HepG2 (cell line): ENCODE data around the gene FBN2. TPM values are rescaled to one million over a fixed set of nuclear protein-coding genes. Genes with fewer than 3 reads are reported as not detected.

Experiments used
- ATAC-seq: fragments of 200-7000 bp; cut with Tn5 transposase; 3 replicates; pipeline ENCODE4 v1.9.1; 2020; ENCODE audit warnings: mild to moderate bottlenecking, moderate library complexity
- Bru-seq: library from RNA; stranded (reverse); fragments of 400-500 nt; gene quantifications from one replicate; lab custom pipeline; 2021; lab: Mats Ljungman, UMichigan
- BruChase-seq, 2 experiments: library from RNA; stranded (reverse); fragments of 400-500 nt; gene quantifications; one replicate each; lab custom pipeline; 2021; lab: Mats Ljungman, UMichigan
- BruUV-seq: library from RNA; stranded (reverse); fragments of 400-500 nt; replicated peaks from 2 replicates; lab custom pipeline; 2021; lab: Mats Ljungman, UMichigan
- CTCF ChIA-PET: fragments of 300-600 bp; formaldehyde crosslinking; extraction: SDS; loops from one replicate; lab custom pipeline; 2021; ENCODE audit warnings: low total read pairs, inconsistent platforms, low intra/inter-chr PET ratio; lab: Yijun Ruan, JAX
- POLR2A ChIA-PET: fragments of 350-600 bp; sonication (Branson Sonifier 250); formaldehyde crosslinking; loops from one replicate; lab custom pipeline; 2020; ENCODE audit warnings: antibody characterized with exemption, inconsistent platforms; lab: Yijun Ruan, JAX
- DNase-seq: peaks from one replicate; pipeline ENCODE4 v3.0.0-alpha.2; 2015; ENCODE audit warnings: low spot score
- FAIRE-seq: peaks from 3 replicates; lab custom pipeline; 2011; peaks lifted over from hg19 to GRCh38; lab: Jason Lieb, UNC
- H2AFZ ChIP-seq: one replicate; pipeline ENCODE4 v1.6.1; 2011; ENCODE audit warnings: low read length, inconsistent platforms
- H3K27ac ChIP-seq: fragments of 300-600 bp; 3 replicates; pipeline ENCODE4 v1.8.0; 2011; ENCODE audit warnings: mixed run types, mild to moderate bottlenecking, mixed read lengths, low read length, inconsistent platforms; ENCODE audit not compliant: insufficient read depth; ENCODE audit errors: extremely low read length
- H3K27me3 ChIP-seq, 2 experiments: fragments of 200-600 bp in 1 of 2; 2 replicates in 1 of 2; 3 replicates in 1 of 2; pipeline versions ENCODE4 v1.6.0 to v1.8.0; 2011; ENCODE audit warnings: low read length in 2 of 2, mild to moderate bottlenecking in 2 of 2, moderate library complexity in 2 of 2, inconsistent platforms in 1 of 2; ENCODE audit not compliant: insufficient read depth in 2 of 2, control insufficient read depth in 1 of 2
- H3K36me3 ChIP-seq, 2 experiments: fragments of 200-600 bp in 1 of 2; replicated peaks in 1 of 2; 2 replicates in 1 of 2; 3 replicates in 1 of 2; pipeline versions ENCODE4 v1.5.1 to v1.8.0; 2011; ENCODE audit warnings: low read length in 2 of 2, inconsistent platforms in 1 of 2; ENCODE audit not compliant: insufficient read depth in 2 of 2, control insufficient read depth in 1 of 2
- H3K4me1 ChIP-seq: 2 replicates; pipeline ENCODE4 v1.5.1; 2012; ENCODE audit warnings: low read length, inconsistent platforms; ENCODE audit not compliant: insufficient read depth
- H3K4me2 ChIP-seq: 2 replicates; pipeline ENCODE4 v1.6.0; 2011; ENCODE audit warnings: low read depth, low read length, inconsistent platforms
- H3K4me3 ChIP-seq, 3 experiments: fragments of 200-600 bp in 1 of 3; sonication (generic), shearing (Covaris generic) in 1 of 3; replicated peaks in 1 of 3; 2 replicates each; pipeline ENCODE4 v1.5.1; 2011 to 2016; ENCODE audit warnings: low read length in 3 of 3, inconsistent platforms in 2 of 3, low read depth in 2 of 3, mild to moderate bottlenecking in 2 of 3, control low read depth in 1 of 3, mixed read lengths in 1 of 3; ENCODE audit not compliant: insufficient read depth in 1 of 3
- H3K79me2 ChIP-seq: one replicate; pipeline ENCODE4 v1.6.1; 2011; ENCODE audit warnings: low read length, inconsistent platforms; ENCODE audit not compliant: insufficient read depth
- H3K9ac ChIP-seq: 2 replicates; pipeline ENCODE4 v1.6.0; 2011; ENCODE audit warnings: mild to moderate bottlenecking, low read depth, low read length, inconsistent platforms; ENCODE audit not compliant: insufficient read depth
- H3K9me3 ChIP-seq: 2 replicates; pipeline ENCODE4 v1.5.1; 2012; ENCODE audit warnings: mild to moderate bottlenecking, low read length
- H4K20me1 ChIP-seq: 2 replicates; pipeline ENCODE4 v1.6.0; 2011; ENCODE audit warnings: inconsistent platforms, mild to moderate bottlenecking, low read length, moderate library complexity; ENCODE audit not compliant: insufficient read depth
- BATF2 ChIP-seq: sonication (generic); formaldehyde crosslinking; IDR thresholded peaks from 2 replicates; pipeline ENCODE4 v1.8.0; 2022; ENCODE audit warnings: mild to moderate bottlenecking, missing genetic modification reagents, moderate library complexity
- HCFC1 ChIP-seq: fragments of 150-350 bp; IDR thresholded peaks from 2 replicates; pipeline ENCODE4 v1.6.1; 2014; ENCODE audit warnings: low read depth, low read length
- MAFG ChIP-seq: sonication (generic); formaldehyde crosslinking; IDR thresholded peaks from 2 replicates; pipeline ENCODE4 v1.5.1; 2020; ENCODE audit warnings: mild to moderate bottlenecking, missing genetic modification reagents
- MED8 ChIP-seq: sonication (generic); formaldehyde crosslinking; IDR thresholded peaks from 2 replicates; pipeline ENCODE4 v1.8.1; 2023; ENCODE audit warnings: mild to moderate bottlenecking, missing genetic modification reagents; ENCODE audit not compliant: insufficient replicate concordance
- PRMT3 ChIP-seq: sonication (generic); formaldehyde crosslinking; IDR thresholded peaks from 2 replicates; pipeline ENCODE4 v1.8.1; 2022; ENCODE audit warnings: low read depth, mild to moderate bottlenecking, moderate library complexity, missing genetic modification reagents, borderline replicate concordance
- RORA ChIP-seq: sonication (generic); formaldehyde crosslinking; IDR thresholded peaks from 2 replicates; pipeline ENCODE4 v1.5.0; 2020; ENCODE audit warnings: mild to moderate bottlenecking, missing genetic modification reagents, moderate library complexity
- SPEN ChIP-seq: sonication (generic); formaldehyde crosslinking; IDR thresholded peaks from 2 replicates; pipeline ENCODE4 v1.5.1; 2020; ENCODE audit warnings: low read depth, mild to moderate bottlenecking, missing genetic modification reagents
- SRSF9 ChIP-seq: fragments of 200-400 bp; formaldehyde crosslinking; IDR thresholded peaks from 2 replicates; pipeline ENCODE4 v1.6.1; 2018; ENCODE audit warnings: borderline replicate concordance, mild to moderate bottlenecking, low read depth, low read length; ENCODE audit not compliant: insufficient read depth, poor library complexity, severe bottlenecking
- TGIF2 ChIP-seq: IDR thresholded peaks from 2 replicates; pipeline ENCODE4 v1.6.1; 2016; ENCODE audit warnings: control low read depth, missing compliant biosample characterization
- ZBTB44 ChIP-seq: sonication (generic); formaldehyde crosslinking; IDR thresholded peaks from 2 replicates; pipeline ENCODE4 v1.4.0; 2020; ENCODE audit warnings: missing genetic modification reagents
- ZNF263 ChIP-seq: sonication (generic); formaldehyde crosslinking; IDR thresholded peaks from 2 replicates; pipeline ENCODE4 v1.4.0; 2020; ENCODE audit warnings: missing genetic modification reagents
- ZNF557 ChIP-seq: sonication (generic); formaldehyde crosslinking; IDR thresholded peaks from 2 replicates; pipeline ENCODE4 v1.4.0; 2020; ENCODE audit warnings: missing genetic modification reagents
- ZNF772 ChIP-seq: sonication (generic); formaldehyde crosslinking; IDR thresholded peaks from 2 replicates; pipeline ENCODE4 v1.5.0; 2020; ENCODE audit warnings: mild to moderate bottlenecking, missing genetic modification reagents
- WGBS: methylation state at CpG from one replicate; pipeline ENCODE4 v1.1.6; 2017; ENCODE audit warnings: low lambda C conversion rate; 5-methylcytosine and 5-hydroxymethylcytosine counted together
- in situ Hi-C: cut with HindIII; loops from 2 replicates; pipeline ENCODE4 v1.10.0; 2017; ENCODE audit warnings: low pct_unique_long_range_greater_than_20kb; ENCODE audit not compliant: extremely low pct_ligation_motif_present
- intact Hi-C: fragments of 100-400 bp; cut with micrococcal nuclease; formaldehyde crosslinking; loops from one replicate; pipeline ENCODE4 v1.10.0; 2022; ENCODE audit not compliant: unreplicated experiment
- long read RNA-seq, 2 experiments: library from RNA in 1 of 2; library from polyadenylated mRNA in 1 of 2; stranded (forward) in 1 of 2; unstranded in 1 of 2; transcript quantifications; one replicate each; pipeline ENCODE4 v2.0.0, GENCODE V29; 2019 to 2022
- polyA minus RNA-seq, 3 experiments: library from RNA; depleted of rRNA, polyadenylated mRNA; stranded (reverse); fragments of >200 nt; gene quantifications; 2 replicates each; pipeline ENCODE4 v1.2.3, GENCODE V29; 2011; ENCODE audit warnings: low replicate concordance in 1 of 3
- polyA plus RNA-seq, 8 experiments: library from polyadenylated mRNA; depleted of rRNA in 3 of 8; stranded (reverse) in 7 of 8; unstranded in 1 of 8; fragments of >200 nt; fragmentation: Illumina TruSeq in 4 of 8; extraction: Trizol in 4 of 8; gene quantifications; 2 replicates each; pipeline versions ENCODE4 v1.2.1 to v1.2.3, GENCODE V29; 2011 to 2016; ENCODE audit warnings: low read depth in 4 of 8, missing spikeins in 1 of 8, mixed read lengths in 1 of 8; ENCODE audit not compliant: insufficient read depth in 1 of 8
- total RNA-seq, 5 experiments: library from RNA; depleted of rRNA; stranded (reverse); fragments of >200 nt; fragmentation: Illumina TruSeq; extraction: Trizol; gene quantifications; 2 replicates each; pipeline ENCODE4 v1.2.3, GENCODE V29; 2016; ENCODE audit warnings: low read depth in 1 of 5
- TF ChIP-seq, protein P1 (sequence below): sonication (generic); formaldehyde crosslinking; IDR thresholded peaks from 2 replicates; pipeline ENCODE4 v1.8.1; 2023; ENCODE audit warnings: mild to moderate bottlenecking, missing genetic modification reagents, borderline replicate concordance

Gene FBN2
- total RNA-seq (2016; rRNA removed; fragmentation: Illumina TruSeq; extraction: Trizol): not detected in 2 replicates
- total RNA-seq (2016; cell fraction: cytosol; rRNA removed; fragmentation: Illumina TruSeq; extraction: Trizol; ENCODE audit: low read depth): not detected in 2 replicates
- not detected in 2 replicates for total RNA-seq (2016; cell fraction: insoluble cytoplasmic fraction; rRNA removed; fragmentation: Illumina TruSeq; extraction: Trizol)
- not detected in 2 replicates for total RNA-seq (2016; cell fraction: membrane; rRNA removed; fragmentation: Illumina TruSeq; extraction: Trizol)
- 0.09 TPM in 1 of 2 replicates, not detected in the other for total RNA-seq (2016; cell fraction: nucleus; rRNA removed; fragmentation: Illumina TruSeq; extraction: Trizol)
- under 0.01 TPM in 1 of 2 replicates, not detected in the other for polyA plus RNA-seq (2011; rRNA removed)
- not detected in 2 replicates for polyA plus RNA-seq (2011; cell fraction: cytosol; rRNA removed)
- polyA plus RNA-seq (2011; cell fraction: nucleus; rRNA removed): not detected in 2 replicates
- not detected in 2 replicates for polyA plus RNA-seq (2012)
- polyA plus RNA-seq (2016; cell fraction: cytosol; fragmentation: Illumina TruSeq; extraction: Trizol; ENCODE audit: low read depth): not detected in 2 replicates
- not detected in 2 replicates for polyA plus RNA-seq (2016; cell fraction: insoluble cytoplasmic fraction; fragmentation: Illumina TruSeq; extraction: Trizol; ENCODE audit: low read depth)
- not detected in 2 replicates for polyA plus RNA-seq (2016; cell fraction: membrane; fragmentation: Illumina TruSeq; extraction: Trizol; ENCODE audit: low read depth)
- not detected in 2 replicates for polyA plus RNA-seq (2016; cell fraction: nucleus; fragmentation: Illumina TruSeq; extraction: Trizol; ENCODE audit: insufficient read depth, low read depth)
- 0.04 and 42.7 TPM in 2 replicates for polyA minus RNA-seq (2011; rRNA and poly(A)+ RNA removed; ENCODE audit: low replicate concordance)
- not detected in 2 replicates for polyA minus RNA-seq (2011; cell fraction: cytosol; rRNA and poly(A)+ RNA removed)
- under 0.01 TPM in 1 of 2 replicates, not detected in the other for polyA minus RNA-seq (2011; cell fraction: nucleus; rRNA and poly(A)+ RNA removed)
- percentile 0 among the genes with signal in this experiment for Bru-seq, nascent RNA
- percentile 2 among the genes with signal in this experiment for BruChase-seq, experiment 1, labeled RNA remaining after a 6-hour chase
- percentile 1 among the genes with signal in this experiment for BruChase-seq, experiment 2, labeled RNA remaining after a 2-hour chase
- long read RNA-seq, experiment 1: 0 reads
- long read RNA-seq, experiment 2: 0 reads

DNA sequence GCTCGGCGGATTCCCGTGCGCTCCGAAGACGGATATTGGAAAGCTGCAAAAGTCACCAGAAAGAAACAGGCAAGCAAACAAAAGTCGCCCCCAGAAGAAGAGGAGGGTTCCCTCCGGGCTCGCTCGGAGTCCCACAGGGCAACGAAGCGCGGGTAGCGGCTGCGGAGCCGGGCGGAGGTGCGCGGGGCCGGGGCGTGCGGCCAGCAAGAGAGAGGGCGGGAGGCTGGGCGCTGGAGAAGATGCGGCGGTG, at the start of gene FBN2:
TSS of gene FBN2 (minus strand) at position 246 of the 250 bp plus-strand sequence. CDS start 642 bp downstream, outside the sequence.
- Histone ChIP-seq H3K4me1 (no peaks in the 10 kb centered on the region), H3K27me3 (peaks cover 0 to 20% of the 10 kb centered on the region in 2 experiments; a peak in 3 of 5 replicates), H3K27ac (no peak within 1 kb of the TSS), H3K9me3 (no peaks in the 10 kb centered on the region), H3K4me2 (peak within 1 kb of the TSS; percentile 57), H4K20me1 (no peaks in the 10 kb centered on the region), H2AFZ (no peak within 1 kb of the TSS), H3K9ac (no peak within 1 kb of the TSS), H3K36me3 (no peaks in the 10 kb centered on the region), H3K79me2 (no peaks in the 10 kb centered on the region), H3K4me3 (peak within 1 kb of the TSS; percentile 7 to 48 (median 19); a peak in 2 of 6 replicates)
- in situ Hi-C loops (no loop called here), intact Hi-C loops (no loop called here)
- no TSS peak for BruUV-seq
- 79% methylated on average over 24 of the region's 26 CpGs for WGBS
- FAIRE-seq: no peak
- DNase-seq: no peak
- POLR2A ChIA-PET: no interaction called here
- CTCF ChIA-PET: no interaction called here
- no peak; the same call in 1 of the 3 replicates for ATAC-seq
- TF ChIP-seq TGIF2 (CRISPR knock-in tag): no peak
- no peak for TF ChIP-seq SRSF9
- no peak for TF ChIP-seq ZNF772
- no peak for TF ChIP-seq ZNF557 (CRISPR knock-in tag)
- no peak for TF ChIP-seq RORA (CRISPR knock-in tag)
- no peak for TF ChIP-seq ZBTB44 (CRISPR knock-in tag)
- no peak for TF ChIP-seq BATF2 (CRISPR knock-in tag)
- no peak for TF ChIP-seq PRMT3 (CRISPR knock-in tag)
- TF ChIP-seq ZNF263: no peak
- TF ChIP-seq, protein P1, sequence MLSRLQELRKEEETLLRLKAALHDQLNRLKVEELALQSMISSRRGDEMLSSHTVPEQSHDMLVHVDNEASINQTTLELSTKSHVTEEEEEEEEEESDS (CRISPR knock-in tag): no peak
- TF ChIP-seq MAFG (CRISPR knock-in tag): no peak
- no peak for TF ChIP-seq MED8 (CRISPR knock-in tag)
- no peak for TF ChIP-seq HCFC1
- TF ChIP-seq SPEN (CRISPR knock-in tag): no peak
